Measurements from ENCODE around the gene CNTNAP2. TPM values are rescaled to one million over a fixed set of nuclear protein-coding genes. Genes with fewer than 3 reads are reported as not detected.

Gene CNTNAP2
- total and polyA plus RNA-seq, 11 donors, result 0.01 to 2.6 (median 0.31) TPM; not detected in 3

- intact Hi-C loops (cut with DNase I), result no loop called here
- TF ChIP-seq, protein P1, sequence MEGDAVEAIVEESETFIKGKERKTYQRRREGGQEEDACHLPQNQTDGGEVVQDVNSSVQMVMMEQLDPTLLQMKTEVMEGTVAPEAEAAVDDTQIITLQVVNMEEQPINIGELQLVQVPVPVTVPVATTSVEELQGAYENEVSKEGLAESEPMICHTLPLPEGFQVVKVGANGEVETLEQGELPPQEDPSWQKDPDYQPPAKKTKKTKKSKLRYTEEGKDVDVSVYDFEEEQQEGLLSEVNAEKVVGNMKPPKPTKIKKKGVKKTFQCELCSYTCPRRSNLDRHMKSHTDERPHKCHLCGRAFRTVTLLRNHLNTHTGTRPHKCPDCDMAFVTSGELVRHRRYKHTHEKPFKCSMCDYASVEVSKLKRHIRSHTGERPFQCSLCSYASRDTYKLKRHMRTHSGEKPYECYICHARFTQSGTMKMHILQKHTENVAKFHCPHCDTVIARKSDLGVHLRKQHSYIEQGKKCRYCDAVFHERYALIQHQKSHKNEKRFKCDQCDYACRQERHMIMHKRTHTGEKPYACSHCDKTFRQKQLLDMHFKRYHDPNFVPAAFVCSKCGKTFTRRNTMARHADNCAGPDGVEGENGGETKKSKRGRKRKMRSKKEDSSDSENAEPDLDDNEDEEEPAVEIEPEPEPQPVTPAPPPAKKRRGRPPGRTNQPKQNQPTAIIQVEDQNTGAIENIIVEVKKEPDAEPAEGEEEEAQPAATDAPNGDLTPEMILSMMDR (IDR thresholded peaks at IDR 0.05), result no peak
- no peak for TF ChIP-seq POLR2A (IDR thresholded peaks at IDR 0.05)
- Histone ChIP-seq H3K27ac (no peak overlapping the region), H3K27me3 (no peaks in the 10 kb centered on the region), H3K4me3 (no peak overlapping the region), H3K9me3 (peaks cover 0 to 4% (median 0%) of the 10 kb centered on the region in 12 donors), H3K36me3 (no peaks in the 10 kb centered on the region), H3K4me1 (no peaks in the 10 kb centered on the region)
- no peak for ATAC-seq
- 77 to 84% (median 81%) methylated on average over 2 of the region's 2 CpGs for WGBS, 4 donors
- no peak for DNase-seq
These were observed 727.8 kb downstream of the CNTNAP2 start for GRCh38 chr7:146844405-146844804.

DNA sequence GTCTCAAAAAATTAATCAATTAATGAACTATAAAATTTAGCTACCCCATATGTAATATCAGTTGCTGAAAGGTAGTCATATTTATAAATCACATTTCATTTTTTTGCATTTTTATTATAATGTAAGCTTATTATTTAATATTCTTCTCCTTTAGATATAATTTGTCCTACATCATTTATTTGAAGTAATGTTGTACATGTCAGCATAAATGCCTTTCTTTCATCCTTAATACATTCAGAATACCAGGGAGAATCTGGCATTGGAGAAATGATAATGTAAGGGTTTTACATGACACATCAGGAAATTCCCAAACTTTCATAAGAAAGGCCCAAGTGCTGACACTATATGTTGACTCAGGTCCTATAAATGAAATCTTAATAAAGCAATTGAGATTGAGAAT, 742.1 kb downstream of the CNTNAP2 start:
- no peak for DNase-seq
- no peak for ATAC-seq
- H3K36me3 ChIP-seq, result no peaks in the 10 kb centered on the region
- no peaks in the 10 kb centered on the region for H3K4me1 ChIP-seq
- H3K4me3 ChIP-seq, result no peak overlapping the region
- intact Hi-C loops (cut with DNase I), result no loop called here
- TF ChIP-seq, protein P1 (IDR thresholded peaks at IDR 0.05), result no peak
- no peak for TF ChIP-seq POLR2A (IDR thresholded peaks at IDR 0.05)
- H3K9me3 ChIP-seq, result no peaks in the 10 kb centered on the region
- no peaks in the 10 kb centered on the region for H3K27me3 ChIP-seq
- no peak overlapping the region for H3K27ac ChIP-seq

GRCh38 chr7:146861701-146862100, 745.1 kb downstream of the CNTNAP2 start:
- Histone ChIP-seq H3K4me1 (no peaks in the 10 kb centered on the region), H3K36me3 (no peaks in the 10 kb centered on the region), H3K4me3 (no peak overlapping the region), H3K27ac (no peak overlapping the region), H3K9me3 (no peaks in the 10 kb centered on the region), H3K27me3 (no peaks in the 10 kb centered on the region)
- WGBS, 4 donors, result 91 to 94% (median 92%) methylated on average over 4 of the region's 4 CpGs
- intact Hi-C loops (cut with DNase I), result no loop called here
- DNase-seq (no peak), ATAC-seq (no peak)
- TF ChIP-seq POLR2A (IDR thresholded peaks at IDR 0.05), result no peak
- TF ChIP-seq, protein P1 (IDR thresholded peaks at IDR 0.05), result no peak

DNA sequence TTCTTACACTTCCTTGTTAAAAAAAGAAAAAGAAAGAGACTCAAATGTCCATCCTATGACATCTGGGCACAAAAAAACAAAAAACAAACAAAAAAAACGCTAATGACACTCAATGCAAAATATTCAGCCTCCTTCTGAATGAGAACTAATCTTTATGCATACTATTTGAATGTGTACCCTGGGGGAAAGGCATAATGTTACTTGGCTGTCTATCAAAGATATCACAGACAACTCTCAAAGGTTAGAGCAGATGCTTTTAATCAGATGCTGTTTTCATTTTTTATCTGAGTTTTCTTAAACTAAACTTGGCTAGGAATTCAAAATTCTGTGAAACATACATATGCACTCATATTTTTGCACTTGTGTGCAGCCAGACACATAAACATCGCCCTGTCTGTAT, 745.8 kb downstream of the CNTNAP2 start:
- Histone ChIP-seq H3K36me3 (no peaks in the 10 kb centered on the region), H3K9me3 (no peaks in the 10 kb centered on the region), H3K27me3 (no peaks in the 10 kb centered on the region), H3K4me3 (no peak overlapping the region), H3K27ac (no peak overlapping the region), H3K4me1 (no peaks in the 10 kb centered on the region)
- 44 to 64% (median 54%) methylated on average over 2 of the region's 2 CpGs for WGBS, 4 donors
- DNase-seq (no peak), ATAC-seq (no peak)
- intact Hi-C loops (cut with DNase I), result no loop called here
- no peak for TF ChIP-seq POLR2A (IDR thresholded peaks at IDR 0.05)
- TF ChIP-seq, protein P1 (IDR thresholded peaks at IDR 0.05), result no peak

All from heart left ventricle (tissue), 16 donors.